ENCODE data around the gene MC2R. TPM values are rescaled to one million over a fixed set of nuclear protein-coding genes. Genes with fewer than 3 reads are reported as not detected.
"Not testable (repeated sequence)": the region's sequence is repeated elsewhere in the genome, so short reads cannot be mapped to it uniquely, and the experiment has no call there.

The MC2R gene
- total RNA-seq, 4 donors from 2014 or later, result not detected

DNA sequence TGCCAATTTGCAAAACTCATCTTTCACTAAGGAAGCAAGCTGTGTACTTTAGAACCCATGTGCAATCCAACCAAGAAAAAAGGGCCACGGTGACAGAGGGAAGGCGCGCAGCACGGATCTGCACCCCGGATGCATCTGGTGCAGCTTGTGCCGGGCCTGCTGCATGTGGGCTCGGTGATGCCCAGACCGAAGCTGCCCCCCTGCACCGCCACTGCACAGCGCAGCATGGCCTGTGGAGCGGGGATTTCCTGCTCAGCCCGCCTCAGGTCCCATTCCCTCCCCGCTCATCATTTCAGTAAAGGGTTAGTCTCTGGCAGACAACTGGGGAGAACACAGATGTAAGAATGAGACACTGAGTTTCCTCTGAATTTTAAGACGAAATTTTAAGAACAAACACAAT lies 43.0 kb downstream of the MC2R start:
- TF ChIP-seq POLR2A (IDR thresholded peaks at IDR 0.05) (no peak), EP300 (IDR thresholded peaks at IDR 0.05) (no peak)
- TF ChIP-seq, protein P1, sequence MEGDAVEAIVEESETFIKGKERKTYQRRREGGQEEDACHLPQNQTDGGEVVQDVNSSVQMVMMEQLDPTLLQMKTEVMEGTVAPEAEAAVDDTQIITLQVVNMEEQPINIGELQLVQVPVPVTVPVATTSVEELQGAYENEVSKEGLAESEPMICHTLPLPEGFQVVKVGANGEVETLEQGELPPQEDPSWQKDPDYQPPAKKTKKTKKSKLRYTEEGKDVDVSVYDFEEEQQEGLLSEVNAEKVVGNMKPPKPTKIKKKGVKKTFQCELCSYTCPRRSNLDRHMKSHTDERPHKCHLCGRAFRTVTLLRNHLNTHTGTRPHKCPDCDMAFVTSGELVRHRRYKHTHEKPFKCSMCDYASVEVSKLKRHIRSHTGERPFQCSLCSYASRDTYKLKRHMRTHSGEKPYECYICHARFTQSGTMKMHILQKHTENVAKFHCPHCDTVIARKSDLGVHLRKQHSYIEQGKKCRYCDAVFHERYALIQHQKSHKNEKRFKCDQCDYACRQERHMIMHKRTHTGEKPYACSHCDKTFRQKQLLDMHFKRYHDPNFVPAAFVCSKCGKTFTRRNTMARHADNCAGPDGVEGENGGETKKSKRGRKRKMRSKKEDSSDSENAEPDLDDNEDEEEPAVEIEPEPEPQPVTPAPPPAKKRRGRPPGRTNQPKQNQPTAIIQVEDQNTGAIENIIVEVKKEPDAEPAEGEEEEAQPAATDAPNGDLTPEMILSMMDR (IDR thresholded peaks at IDR 0.05), result no peak

DNA sequence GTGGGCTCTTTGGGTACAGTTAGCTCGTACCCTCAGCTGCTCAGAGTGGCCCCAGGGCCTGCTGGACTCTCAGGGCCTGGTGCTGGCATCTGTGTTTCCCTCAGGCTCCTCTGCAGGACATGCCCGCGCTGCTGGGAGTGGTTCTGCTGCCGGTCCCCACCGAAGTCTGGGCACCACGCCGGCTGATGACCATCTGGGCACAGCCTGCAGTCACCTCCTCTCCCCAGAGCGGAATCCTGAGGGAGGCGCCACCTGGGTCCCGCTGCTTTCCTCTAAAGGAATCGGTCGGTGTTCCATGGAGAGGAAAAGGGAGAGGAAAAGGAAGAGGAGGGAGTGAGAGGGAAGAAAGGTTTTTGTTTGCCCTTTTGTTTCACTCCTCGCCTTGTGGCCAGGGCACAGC lies 43.6 kb downstream of the MC2R start:
- Histone ChIP-seq H3K36me3 (no peaks in the 10 kb centered on the region), H3K4me1 (peaks cover 0 to 8% (median 0%) of the 10 kb centered on the region in 4 donors), H3K9me3 (no peaks in the 10 kb centered on the region), H3K27me3 (no peaks in the 10 kb centered on the region), H3K27ac (no peak overlapping the region), H3K4me3 (no peak overlapping the region)
- WGBS, 2 donors, result 40 to 65% methylated on average over 13 of the region's 13 CpGs
- TF ChIP-seq EP300 (IDR thresholded peaks at IDR 0.05) (no peak), POLR2A (IDR thresholded peaks at IDR 0.05) (no peak)
- TF ChIP-seq, protein P1 (IDR thresholded peaks at IDR 0.05), result no peak
- no peak for DNase-seq (ENCODE audit: low spot score in 2 of 2)

More for the DNA sequence above, 43.0 kb downstream of the MC2R start:
- no peak overlapping the region for H3K4me3 ChIP-seq
- no peaks in the 10 kb centered on the region for H3K9me3 ChIP-seq
- H3K4me1 ChIP-seq, result peaks cover 0 to 8% (median 0%) of the 10 kb centered on the region in 4 donors
- no peaks in the 10 kb centered on the region for H3K27me3 ChIP-seq
- WGBS, 2 donors, result 70 to 83% methylated on average over 11 to 14 of the region's 14 CpGs
- no peaks in the 10 kb centered on the region for H3K36me3 ChIP-seq
- DNase-seq (ENCODE audit: low spot score in 2 of 2), result no peak
- H3K27ac ChIP-seq, result no peak overlapping the region

DNA sequence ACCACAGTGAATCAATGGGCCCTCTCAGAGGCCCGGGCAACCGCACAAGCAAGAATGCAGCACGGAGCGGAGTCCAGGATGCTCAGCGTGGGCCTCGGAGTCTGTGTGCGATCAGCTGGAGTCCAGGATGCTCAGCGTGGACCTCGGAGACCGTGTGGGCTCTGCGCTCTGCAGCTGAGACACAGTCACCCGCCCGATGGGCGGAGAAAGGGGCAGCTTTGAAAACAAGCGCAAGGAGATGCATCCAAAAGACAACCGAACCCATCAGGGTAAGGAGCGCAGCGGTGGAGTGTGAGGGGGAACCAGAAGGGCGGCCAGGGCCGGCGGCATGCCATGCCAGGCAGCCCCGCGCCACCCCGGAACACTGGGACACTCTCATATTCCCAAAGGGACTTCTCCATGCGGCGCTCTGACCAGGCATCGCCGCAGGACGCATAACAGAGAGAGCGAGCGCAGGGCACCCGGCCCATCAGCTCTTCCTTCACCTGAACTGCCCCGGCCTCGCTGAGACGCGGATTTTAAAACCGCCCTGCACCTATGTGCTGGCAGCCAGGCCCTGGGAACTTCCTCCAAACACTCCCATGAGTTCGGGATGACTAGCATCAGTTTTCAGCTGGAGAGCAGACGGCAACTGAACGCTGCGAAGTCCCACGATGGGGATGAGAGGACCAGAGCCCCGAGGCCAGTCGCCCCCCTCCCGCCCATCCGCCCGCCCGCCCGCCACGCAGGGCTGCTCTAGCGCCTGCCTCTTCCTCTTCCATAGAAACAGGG lies 46.6 kb downstream of the MC2R start:
- 3% methylated on average over 44 to 49 of the region's 51 CpGs for WGBS, 2 donors
- DNase-seq (ENCODE audit: low spot score in 2 of 2), result no peak
- Histone ChIP-seq H3K27me3 (no peaks in the 10 kb centered on the region), H3K4me1 (peaks cover 0 to 8% (median 0%) of the 10 kb centered on the region in 4 donors), H3K27ac (no peak overlapping the region), H3K36me3 (no peaks in the 10 kb centered on the region), H3K4me3 (no peak overlapping the region), H3K9me3 (no peaks in the 10 kb centered on the region)
- TF ChIP-seq POLR2A (IDR thresholded peaks at IDR 0.05), result no peak
- TF ChIP-seq, protein P1 (IDR thresholded peaks at IDR 0.05), result no peak
- no peak for TF ChIP-seq EP300 (IDR thresholded peaks at IDR 0.05)

DNA sequence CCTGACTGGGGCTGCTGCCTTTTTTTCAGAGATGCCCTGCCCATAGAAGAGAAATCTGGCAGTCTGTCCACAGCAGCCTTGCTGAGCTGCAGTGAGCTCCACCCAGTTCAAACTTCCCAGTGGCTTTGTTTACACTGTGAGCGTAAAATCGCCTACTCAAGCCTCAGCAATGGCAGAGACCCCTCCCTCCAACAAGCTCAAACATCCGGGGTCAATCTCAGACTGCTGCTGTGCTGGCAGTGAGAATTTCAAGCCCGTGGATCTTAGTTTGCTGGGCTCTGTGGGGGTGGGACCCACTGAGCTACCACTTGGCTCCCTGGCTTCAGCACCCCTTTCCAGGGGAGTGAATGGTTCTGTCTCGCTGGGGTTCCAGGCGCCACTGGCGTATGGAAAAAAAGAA lies 52.4 kb downstream of the MC2R start:
- H3K4me1 ChIP-seq; H3K27me3 ChIP-seq; H3K36me3 ChIP-seq; H3K4me3 ChIP-seq; H3K27ac ChIP-seq; DNase-seq (ENCODE audit: low spot score in 2 of 2): not testable (repeated sequence)
- 40 to 50% methylated on average over 7 of the region's 7 CpGs for WGBS, 2 donors
- peaks cover 0 to 15% (median 0%) of the 10 kb centered on the region in 4 donors for H3K9me3 ChIP-seq

DNA sequence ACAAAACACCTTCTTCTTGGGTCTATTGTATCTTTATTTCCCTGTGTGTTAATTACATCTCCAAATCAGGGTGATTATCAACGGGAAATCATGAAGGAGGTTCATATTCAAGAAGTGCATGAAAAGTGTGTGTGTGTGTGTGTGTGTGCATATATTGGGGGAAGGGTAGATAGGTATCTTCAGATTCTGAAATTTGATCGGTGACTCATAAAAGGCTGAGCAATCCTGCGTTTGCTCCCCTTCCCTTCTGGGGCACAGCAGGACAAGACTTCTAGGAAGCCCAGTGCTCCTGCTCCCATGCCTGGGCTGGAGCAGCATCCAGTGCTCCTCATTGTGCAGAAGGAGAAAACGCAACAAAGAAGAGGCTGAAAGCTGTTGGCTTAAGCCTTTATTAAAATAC lies 65.5 kb downstream of the MC2R start:
- WGBS, 2 donors, result 85 to 93% methylated on average over 4 of the region's 4 CpGs

More for the DNA sequence above, 65.5 kb downstream of the MC2R start:
- no peak overlapping the region for H3K27ac ChIP-seq
- no peaks in the 10 kb centered on the region for H3K36me3 ChIP-seq
- H3K4me1 ChIP-seq, result no peaks in the 10 kb centered on the region
- TF ChIP-seq POLR2A (IDR thresholded peaks at IDR 0.05) (no peak), EP300 (IDR thresholded peaks at IDR 0.05) (no peak)
- TF ChIP-seq, protein P1 (IDR thresholded peaks at IDR 0.05), result no peak
- H3K4me3 ChIP-seq, result no peak overlapping the region
- peaks cover 0 to 26% (median 0%) of the 10 kb centered on the region in 4 donors for H3K9me3 ChIP-seq
- no peaks in the 10 kb centered on the region for H3K27me3 ChIP-seq
- DNase-seq (ENCODE audit: low spot score in 2 of 2), result no peak
